HG02840 (cell line): ENCODE results near the gene CLCN4.

Source experiments
- ATAC-seq: cut with Tn5 transposase; IDR thresholded peaks from one replicate; pipeline ENCODE4 v1.9.1; 2021; ENCODE audit warnings: mild to moderate bottlenecking, moderate library complexity, moderate number of reproducible peaks; ENCODE audit not compliant: unreplicated experiment, low FRiP score

The CLCN4 gene

DNA sequence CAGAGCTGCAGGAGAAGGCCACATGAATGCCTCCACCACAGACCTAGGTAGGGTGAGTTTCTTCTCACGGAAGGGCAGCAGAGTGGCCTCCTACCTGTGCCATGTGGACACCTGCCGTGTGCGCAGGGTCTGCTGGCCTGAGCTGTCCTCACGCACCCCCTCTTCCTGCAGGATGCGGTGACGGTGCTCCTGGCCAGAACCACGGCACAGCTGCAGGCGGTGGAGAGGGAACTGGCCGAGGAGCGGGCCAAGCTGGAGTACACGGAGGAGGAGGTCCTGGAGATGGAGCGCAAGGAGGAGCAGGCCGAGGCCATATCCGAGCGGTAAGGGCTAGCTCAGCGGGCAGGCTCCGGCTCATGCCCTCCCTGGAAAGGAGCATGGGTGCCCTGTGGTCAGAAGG lies 28.4 kb upstream of the CLCN4 start:
- no peak for ATAC-seq

DNA sequence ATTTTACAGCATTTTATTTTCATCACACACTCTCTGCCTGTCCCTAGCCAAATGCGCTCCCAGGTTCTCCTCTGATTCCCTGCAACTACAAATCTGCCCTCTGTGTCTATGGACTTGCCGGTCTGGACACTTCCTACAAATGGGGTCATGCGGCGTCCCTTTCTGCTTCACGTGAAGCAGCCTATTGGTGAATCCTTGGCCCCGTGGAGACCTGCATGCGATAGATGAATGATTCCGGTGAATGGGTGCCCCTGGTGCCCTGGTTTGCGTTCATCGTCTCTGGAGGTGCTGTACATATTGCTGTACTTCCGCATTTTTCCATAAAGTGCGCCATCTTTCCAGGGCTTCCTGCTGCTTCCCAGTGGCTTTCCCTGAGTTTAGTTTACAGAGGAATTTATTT lies 27.5 kb upstream of the CLCN4 start:
- ATAC-seq = no peak

DNA sequence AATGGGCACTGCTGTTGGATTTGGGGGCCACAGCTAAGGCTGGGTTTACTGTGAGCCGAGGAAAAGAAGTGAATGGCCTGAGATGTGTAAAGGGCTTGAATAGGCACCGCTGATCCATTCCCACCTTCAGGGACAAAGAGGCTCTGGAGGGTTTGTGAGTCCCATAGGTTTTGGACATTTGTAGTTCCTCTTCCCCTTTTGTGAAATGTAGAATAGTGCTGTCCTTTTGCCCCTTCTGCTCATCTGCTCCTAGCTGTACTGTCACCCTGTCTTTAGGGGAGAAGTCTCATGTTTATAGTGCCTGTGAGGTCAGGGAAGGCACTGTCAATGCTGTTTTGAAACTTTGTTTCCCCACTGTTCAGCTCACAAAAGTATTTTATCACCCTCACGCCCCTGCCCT lies 26.4 kb upstream of the CLCN4 start:
- ATAC-seq = no peak

DNA sequence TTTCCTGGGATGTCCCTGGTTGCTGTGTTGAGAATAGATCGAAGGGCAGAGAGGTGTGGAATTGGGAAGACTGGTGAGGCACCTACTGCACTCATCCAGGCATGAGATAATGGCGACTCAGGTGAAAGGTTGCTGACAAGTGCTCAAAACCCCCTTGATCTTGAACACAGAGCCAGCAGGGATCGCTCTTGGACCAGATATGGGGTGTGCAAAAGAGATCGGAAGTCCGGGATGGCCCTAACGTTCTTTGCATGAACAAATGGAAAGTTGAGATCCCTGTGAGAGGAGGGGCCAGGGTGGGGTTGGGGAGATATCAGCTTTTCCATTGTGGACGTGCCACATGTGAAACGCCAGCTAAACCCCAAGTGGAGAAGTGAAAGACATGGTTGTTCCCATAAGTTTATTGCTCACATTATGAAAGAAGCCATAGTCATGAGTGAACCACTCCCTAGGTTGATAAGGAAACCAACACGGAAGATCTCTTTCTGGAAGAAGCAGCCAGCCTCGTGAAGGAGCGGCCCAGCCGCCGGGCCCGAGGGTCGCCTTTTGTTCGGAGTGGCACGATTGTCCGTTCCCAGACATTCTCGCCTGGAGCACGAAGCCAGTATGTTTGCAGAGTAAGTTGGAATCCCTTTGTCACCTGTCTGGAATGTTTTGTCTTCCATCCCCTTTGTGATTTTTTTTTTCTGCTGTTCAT lies 22.6 kb upstream of the CLCN4 start:
- ATAC-seq = no peak

DNA sequence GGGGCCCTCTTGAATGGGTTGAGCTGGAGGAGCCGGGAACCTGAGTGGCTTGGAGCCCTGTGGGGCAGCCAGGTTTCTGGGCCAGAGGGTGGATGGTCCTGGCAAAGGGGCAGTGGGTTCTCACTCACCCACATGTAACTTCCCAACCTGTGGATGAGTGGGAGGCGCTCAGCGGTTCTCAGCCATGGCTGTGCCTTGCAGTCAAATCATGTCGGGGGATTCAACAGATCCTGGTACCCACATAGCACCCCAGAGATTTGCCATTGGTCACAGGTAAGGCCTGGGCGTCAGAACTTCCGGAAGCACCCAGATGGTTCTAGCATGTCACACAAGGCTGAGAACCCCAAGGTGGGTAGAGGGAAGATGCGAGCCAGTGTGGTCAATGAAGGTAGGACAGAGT lies 21.9 kb upstream of the CLCN4 start:
- ATAC-seq = no peak

DNA sequence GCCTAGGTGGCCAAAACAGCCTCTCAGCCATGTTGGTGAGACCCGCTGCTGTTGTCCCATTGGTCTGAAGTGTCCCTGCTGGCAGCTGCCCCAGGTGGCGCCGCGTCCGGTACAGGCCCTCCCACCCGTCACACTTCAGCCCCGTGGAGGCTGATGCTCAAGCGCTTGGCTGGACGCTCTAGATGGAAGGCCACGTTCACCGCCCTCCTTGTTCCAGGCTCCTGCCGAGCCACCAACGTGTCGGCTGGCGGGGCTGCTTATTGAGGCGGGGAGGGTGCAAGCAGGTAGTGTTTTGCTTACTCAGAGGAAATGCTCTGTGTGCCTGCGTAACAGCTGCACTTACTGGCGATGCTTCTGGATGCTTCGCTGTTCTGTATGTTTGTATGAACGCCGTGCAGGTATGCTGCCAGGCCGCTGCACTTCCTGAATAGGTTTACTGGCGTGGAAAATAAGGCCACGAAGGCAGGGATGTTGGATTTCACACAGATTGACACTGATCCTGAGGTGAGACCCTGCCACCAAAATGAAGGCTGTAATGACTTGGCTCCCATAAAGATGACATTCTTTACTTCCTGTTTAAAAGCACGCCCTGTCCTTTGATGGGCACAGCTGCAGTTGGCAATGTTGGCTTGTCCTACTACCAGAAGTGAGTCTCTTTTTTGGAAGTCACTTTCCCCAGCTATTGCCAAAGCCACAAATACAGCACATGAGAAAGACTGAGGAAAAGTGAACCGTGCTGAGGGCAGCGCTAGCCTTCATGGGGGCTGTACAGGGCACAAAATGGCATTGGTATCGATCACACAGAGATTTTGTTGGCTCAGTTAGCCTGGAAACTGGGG lies 21.0 kb upstream of the CLCN4 start:
- no peak for ATAC-seq

DNA sequence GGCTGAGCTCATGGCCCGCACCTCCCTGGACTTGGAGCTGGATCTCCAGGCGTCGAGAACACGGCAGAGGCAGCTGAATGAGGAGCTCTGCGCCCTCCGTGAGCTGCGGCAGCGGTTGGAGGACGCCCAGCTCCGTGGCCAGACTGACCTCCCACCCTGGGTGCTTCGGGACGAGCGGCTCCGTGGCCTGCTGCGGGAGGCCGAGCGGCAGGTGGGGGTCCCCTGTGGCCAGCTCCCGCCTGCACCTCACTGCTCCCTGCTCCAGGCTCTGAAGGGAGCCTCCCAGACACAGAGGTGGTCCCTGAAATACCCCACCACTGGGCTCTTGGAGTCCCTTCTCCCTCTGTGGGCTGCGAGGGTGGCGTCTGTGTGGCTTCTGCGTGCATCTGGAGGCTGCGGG lies 18.0 kb upstream of the CLCN4 start:
- ATAC-seq = no peak

DNA sequence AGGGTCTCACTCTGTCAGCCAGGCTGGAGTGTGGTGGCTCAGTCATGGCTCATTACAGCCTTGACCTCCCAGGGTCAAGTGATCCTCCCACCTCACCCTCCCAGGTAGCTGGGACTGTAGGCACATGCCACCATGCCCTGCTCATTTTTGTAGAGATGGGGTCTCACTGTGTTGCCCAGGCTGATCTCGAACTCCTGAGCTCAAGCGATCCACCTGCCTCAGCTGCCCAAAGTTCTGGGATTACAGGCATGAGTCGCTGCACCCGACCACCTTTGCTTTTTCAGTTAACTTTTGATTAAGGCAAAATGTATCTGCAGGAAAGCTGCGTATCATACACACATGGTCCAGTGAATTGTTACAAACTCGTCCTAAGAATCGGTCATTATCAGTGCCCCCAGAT lies 16.5 kb upstream of the CLCN4 start:
- ATAC-seq = no peak

DNA sequence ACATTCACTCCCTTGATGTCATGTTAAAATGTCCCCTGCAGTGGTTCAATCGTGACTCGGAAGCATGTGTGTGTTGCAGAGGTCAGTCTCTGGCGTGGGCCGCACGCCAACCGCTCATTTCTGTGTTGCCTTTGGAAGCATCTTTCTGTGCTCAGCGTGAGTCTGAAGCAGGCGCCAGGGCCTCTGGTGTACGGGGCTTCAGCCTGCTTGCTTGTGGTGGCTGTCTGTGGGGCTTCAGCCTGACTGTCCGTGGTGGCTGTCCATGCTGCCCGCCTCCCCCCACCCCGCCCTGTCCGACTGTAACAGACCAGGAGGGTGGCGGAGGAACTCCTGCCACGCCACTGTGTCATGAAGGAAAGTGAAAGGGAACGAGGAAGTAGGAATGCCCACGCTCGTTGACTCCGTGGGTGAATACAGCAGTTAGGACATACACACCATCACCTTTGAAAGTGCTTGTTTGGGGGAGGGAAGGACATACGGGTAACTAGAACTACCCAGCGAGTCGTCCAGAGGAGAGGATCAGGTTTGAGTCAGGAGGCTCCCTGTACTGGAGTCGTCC lies 14.7 kb upstream of the CLCN4 start:
- no peak for ATAC-seq

DNA sequence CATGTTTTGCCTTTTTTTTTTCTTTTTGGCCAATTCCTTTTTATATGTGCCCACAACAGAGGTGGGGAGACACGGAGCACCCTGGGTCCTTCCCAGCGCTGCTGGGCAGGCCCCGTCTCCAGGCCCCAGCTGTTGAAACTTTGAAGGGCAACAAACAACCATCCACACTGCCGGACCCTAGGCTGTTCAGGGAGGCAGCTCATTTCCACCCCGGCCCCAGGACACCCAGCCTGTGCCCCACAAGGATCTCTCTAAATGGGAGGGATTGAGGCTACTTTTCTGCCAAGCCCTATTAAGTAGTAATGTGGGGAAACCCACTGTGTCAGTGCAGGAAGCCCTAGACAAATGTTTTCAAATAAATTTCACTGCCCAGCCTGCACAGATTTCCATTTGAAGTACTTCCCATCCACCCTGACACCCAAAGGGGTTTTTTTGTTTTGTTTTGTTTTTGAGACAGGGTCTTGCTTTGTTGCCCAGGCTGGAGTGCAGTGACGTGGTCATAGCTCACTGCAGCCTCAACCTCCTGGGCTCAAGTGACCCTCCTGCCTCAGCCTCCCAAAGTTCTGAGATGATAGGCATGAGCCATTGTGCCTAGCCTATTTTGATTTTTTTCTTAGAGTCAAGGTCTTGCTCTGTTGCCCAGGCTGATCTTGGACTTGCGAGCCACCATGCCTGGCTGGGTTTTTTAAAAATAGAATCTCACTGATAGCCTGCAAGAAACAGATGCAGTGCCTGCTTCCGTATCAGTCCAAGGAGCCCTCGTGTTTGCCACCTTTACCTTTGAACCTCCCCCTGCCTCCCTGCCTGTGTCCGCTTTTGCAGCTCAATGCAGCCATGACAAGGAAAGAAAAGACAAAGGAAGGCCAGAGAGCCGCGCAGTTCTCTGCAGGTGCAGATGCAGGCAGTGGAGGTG lies 13.4 kb upstream of the CLCN4 start:
- no peak for ATAC-seq

DNA sequence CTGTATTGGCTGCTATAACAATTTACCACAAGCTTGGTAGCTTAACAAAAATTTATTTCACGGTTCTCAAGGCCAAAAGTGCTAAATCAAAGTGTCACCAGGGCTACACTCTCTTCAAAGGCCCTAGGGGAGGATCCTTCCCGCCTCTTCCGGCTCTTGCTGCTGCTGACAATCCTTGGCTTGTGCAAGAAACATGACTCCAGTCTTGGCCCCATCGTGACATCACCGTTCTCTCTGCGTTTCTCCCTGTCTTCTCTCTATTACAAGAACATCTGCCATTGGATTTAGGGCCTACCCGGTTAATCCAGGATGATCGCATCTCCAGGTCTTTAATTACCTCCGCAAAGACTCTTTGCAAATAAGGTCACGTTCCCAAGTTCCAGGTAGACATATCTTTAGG lies 10.4 kb upstream of the CLCN4 start:
- no peak for ATAC-seq

DNA sequence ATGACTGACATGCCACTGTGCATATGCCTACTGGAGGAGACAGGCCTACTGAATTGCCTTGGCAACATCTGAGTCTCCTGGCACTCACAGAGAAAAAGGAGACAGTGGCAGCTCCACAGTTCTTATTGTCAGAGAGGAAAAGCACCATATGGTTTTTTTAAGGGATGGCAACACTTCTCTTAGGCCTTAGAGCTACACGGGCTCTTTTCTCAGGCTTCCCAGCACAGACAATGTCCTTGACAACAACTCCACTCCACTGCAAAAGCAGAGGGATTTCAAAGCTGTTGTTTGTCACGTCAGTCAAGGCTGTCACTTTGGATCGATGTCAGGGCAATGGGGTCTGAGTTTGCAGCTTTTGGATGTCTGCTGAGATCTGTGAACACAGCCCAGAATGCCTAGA lies 4.7 kb upstream of the CLCN4 start:
- no peak for ATAC-seq

DNA sequence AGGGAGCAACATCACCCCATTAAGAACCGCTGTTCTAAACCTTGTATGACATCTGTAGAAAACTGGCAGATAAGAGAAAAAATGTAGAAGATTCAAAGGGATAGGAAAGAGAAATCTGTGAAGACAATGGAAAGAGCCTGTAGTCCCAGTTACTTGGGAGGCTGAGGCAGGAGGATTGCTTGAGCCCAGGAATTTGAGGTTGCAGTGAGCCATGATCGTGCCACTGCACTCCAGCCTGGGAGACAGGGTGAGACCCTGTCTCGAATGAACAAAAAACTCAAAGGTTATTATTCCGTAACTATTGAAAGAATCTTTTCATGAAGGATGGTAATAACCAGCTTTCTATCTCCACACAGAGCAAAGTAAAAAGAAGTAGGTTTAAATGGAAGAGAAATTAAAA lies 1.6 kb upstream of the CLCN4 start:
- no peak for ATAC-seq

DNA sequence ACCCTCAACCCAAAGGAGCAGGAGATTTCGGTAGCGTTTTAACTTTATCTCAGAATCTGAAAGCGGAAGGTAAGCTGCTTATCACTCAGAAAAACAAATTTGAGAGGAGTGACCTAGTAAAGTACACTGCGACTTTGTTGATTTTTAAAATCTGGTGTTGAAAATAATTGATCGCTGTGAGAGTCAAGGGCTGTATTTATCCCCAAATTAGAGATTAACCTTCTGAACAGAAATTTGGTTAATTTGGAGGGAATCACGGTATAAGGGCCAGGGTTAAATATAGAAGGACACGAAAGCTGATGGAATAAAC lies 212 bp downstream of the CLCN4 start:
- ATAC-seq = no peak

DNA sequence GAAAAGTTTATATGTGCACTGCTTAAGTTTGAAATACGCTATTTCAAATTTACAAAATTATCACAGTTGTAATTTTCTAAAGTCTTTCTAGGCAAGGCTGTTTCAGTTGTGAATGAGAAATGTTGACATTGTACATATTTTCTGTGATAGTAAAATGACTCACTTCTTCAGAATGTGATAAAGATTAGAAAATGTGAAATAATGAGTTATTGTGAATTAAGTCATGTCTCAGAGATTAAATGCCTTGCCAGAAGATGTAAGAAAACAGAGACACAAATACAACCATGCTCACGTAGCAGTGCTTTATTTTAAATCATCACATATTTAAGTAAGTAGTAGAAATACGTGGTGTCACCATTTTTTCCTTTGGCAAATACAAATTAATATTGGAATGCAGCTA lies 768 bp downstream of the CLCN4 start:
- no peak for ATAC-seq

DNA sequence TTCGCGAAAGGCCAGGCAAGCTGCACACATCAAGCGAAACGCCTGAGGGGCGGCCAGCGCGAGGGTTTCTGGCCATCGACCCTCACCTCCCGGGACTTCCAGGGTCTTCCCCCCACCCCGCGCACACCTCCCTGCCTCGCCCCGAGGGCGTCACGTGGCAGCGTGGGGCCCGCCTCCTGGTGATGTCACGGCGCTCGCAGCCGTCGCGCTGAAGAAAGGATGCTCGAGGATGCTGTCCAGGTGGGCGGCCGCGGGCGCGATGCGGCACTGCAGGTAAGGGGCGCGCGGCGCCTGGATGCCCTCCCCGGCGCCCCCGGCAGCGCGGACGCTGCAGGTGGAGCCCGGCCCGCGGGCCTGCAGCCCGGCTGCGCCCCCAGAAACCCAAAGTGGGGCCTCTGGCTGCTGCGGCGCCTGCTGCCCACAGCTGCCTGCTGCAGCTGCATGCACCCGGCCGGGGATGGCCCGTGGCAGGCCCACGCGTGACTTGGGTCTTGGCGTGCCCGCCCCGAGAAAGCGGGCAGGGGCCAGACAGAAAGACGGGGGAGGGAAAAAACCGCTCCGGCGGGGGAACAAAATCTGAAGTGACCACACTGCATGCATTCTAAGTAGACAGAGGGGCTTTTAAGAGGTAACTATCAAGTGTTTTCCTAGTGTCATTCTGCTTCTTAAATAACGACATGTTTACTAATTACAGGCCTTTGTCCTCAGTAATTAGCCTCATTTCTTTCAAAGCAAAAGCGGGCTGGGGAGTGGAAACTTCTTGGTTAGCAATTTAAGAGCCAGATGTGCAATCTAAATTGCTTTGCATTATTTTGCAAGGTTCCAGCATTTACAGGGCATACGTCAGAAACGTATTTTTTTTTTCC lies 1.7 kb downstream of the CLCN4 start:
- ATAC-seq = no peak

DNA sequence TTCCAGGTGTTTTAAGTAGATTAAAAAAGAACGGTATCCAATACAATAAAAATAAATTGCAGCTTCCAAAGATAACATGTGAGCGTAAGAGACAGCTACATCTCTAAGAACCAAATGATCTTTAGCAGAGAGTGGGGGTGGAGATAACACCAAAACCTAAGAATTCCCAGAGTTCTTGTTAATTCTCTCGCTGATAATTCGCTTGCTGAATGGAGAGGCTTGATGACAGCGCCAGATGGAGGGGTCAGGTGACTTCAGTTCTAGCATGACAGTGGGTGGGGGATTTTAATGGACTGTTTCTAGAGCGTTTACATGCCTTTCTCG lies 2.3 kb downstream of the CLCN4 start:
- ATAC-seq = no peak

DNA sequence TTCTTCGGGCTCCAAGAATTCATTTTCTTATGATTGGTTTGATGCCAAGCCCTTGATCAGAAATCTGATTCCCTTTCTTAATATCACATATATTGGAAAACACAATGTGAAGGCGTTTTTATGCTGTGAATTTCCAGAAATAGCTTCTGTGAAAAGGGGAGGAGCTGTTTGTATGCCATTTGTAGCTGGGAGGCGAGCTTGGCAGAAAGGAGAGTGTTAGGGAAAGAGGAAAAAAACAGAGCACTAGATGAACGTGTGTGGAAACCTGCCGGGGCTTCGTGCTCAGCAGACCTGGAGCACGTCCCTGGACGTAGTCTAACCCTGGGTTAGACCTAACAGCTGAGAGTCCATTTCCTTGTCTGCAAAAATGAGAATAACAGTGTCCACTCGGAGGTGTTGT lies 3.4 kb downstream of the CLCN4 start:
- ATAC-seq = no peak

DNA sequence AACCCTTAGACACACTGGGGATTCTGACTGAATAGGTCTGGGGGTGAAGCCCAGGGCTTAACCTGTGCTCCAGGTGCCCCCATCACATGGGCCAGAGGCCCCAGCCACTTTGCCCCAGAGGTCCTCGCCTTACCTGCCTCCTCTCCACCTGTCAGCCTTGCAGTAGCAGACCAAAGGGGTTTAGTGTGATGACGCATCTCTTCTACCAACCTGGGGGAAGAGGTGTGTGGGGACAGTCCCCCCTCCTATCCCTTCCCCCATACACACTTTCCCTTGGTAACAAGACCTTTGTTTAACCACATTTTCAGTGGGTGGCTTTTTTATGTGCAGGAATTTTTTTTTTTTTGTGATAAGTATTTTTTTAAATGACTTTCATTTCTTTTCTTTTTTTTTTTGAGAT lies 6.3 kb downstream of the CLCN4 start:
- no peak for ATAC-seq

DNA sequence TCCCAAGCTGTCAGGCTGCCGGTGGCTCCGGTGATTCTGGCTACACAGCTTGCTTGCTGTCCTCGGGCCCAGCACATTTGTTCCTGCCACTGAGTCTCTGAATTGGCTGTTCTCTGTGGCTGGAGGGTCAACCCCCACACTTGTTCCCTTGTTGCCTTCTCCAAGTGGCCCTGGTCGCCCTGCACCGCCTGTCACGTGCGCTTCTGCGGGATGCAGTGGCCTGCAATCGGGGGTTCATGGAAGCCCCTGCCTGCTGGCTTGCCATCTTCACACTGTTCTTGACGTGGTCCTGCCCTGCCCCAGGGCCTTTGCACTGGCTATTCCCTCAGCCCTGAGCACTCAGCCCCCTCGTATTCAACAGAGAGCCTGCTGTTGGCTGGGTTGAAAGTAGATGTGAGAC lies 8.1 kb downstream of the CLCN4 start:
- ATAC-seq = no peak
